Astrocyte (in vitro differentiated cells and primary cell): ENCODE measurements around the gene ATXN7L1. TPM values are rescaled to one million over a fixed set of nuclear protein-coding genes. Genes with fewer than 3 reads are reported as not detected.
A peak's percentile ranks its signal among the peaks of the same experiment; 100 is the strongest.

Experiments used
- DNase-seq: peaks from one replicate; pipeline ENCODE4 v3.0.0-alpha.2; 2010; ENCODE audit warnings: low read depth
- FAIRE-seq: peaks from 2 replicates; lab custom pipeline; 2011; peaks lifted over from hg19 to GRCh38; lab: Jason Lieb, UNC
- H2AFZ ChIP-seq: 2 replicates; pipeline ENCODE4 v1.6.0; 2012; ENCODE audit warnings: low read depth, low read length, inconsistent platforms
- H3K27ac ChIP-seq: 2 replicates; pipeline ENCODE4 v1.5.1; 2011; ENCODE audit warnings: low read depth, low read length, inconsistent platforms
- H3K27me3 ChIP-seq: 2 replicates; pipeline ENCODE4 v1.6.0; 2011; ENCODE audit warnings: low read length, inconsistent platforms; ENCODE audit not compliant: insufficient read depth
- H3K36me3 ChIP-seq: 2 replicates; pipeline ENCODE4 v1.5.1; 2011; ENCODE audit warnings: low read length, inconsistent platforms; ENCODE audit not compliant: insufficient read depth
- H3K4me1 ChIP-seq: 2 replicates; pipeline ENCODE4 v1.5.1; 2011; ENCODE audit warnings: low read length, inconsistent platforms; ENCODE audit not compliant: insufficient read depth
- H3K4me2 ChIP-seq: 2 replicates; pipeline ENCODE4 v1.6.0; 2012; ENCODE audit warnings: low read length, inconsistent platforms
- H3K4me3 ChIP-seq: 2 replicates; pipeline ENCODE4 v1.5.1; 2011; ENCODE audit warnings: low read depth, mild to moderate bottlenecking, low read length, inconsistent platforms; ENCODE audit not compliant: insufficient read depth
- H3K79me2 ChIP-seq: 2 replicates; pipeline ENCODE4 v1.6.0; 2012; ENCODE audit warnings: mild to moderate bottlenecking, low read length, inconsistent platforms; ENCODE audit not compliant: insufficient read depth
- H3K9ac ChIP-seq: 2 replicates; pipeline ENCODE4 v1.6.0; 2012; ENCODE audit warnings: mild to moderate bottlenecking, low read length, inconsistent platforms
- H3K9me3 ChIP-seq: 2 replicates; pipeline ENCODE4 v1.5.1; 2012; ENCODE audit warnings: low read depth, mild to moderate bottlenecking, low read length, inconsistent platforms; ENCODE audit not compliant: insufficient read depth
- H4K20me1 ChIP-seq: 2 replicates; pipeline ENCODE4 v1.6.0; 2012; ENCODE audit warnings: low read length, inconsistent platforms; ENCODE audit not compliant: insufficient read depth
- H3K27ac Mint-ChIP-seq: one replicate; pipeline ENCODE4 v1.8.0; 2021; ENCODE audit warnings: mild to moderate bottlenecking, mixed read lengths; ENCODE audit not compliant: unreplicated experiment
- H3K27me3 Mint-ChIP-seq: one replicate; pipeline ENCODE4 v1.8.0; 2021; ENCODE audit warnings: low read depth, mixed read lengths; ENCODE audit not compliant: unreplicated experiment
- H3K36me3 Mint-ChIP-seq: one replicate; pipeline ENCODE4 v1.8.0; 2021; ENCODE audit warnings: low read depth, mixed read lengths; ENCODE audit not compliant: unreplicated experiment
- H3K4me1 Mint-ChIP-seq: one replicate; pipeline ENCODE4 v1.8.0; 2021; ENCODE audit warnings: low read depth, mixed read lengths; ENCODE audit not compliant: unreplicated experiment
- H3K4me3 Mint-ChIP-seq: one replicate; pipeline ENCODE4 v1.8.0; 2021; ENCODE audit warnings: mild to moderate bottlenecking, moderate library complexity, mixed read lengths; ENCODE audit not compliant: unreplicated experiment
- H3K9me3 Mint-ChIP-seq: one replicate; pipeline ENCODE4 v1.8.0; 2021; ENCODE audit warnings: mild to moderate bottlenecking, mixed read lengths; ENCODE audit not compliant: unreplicated experiment
- EZH2 ChIP-seq: IDR thresholded peaks from 2 replicates; pipeline ENCODE4 v1.6.1; 2012; ENCODE audit warnings: mild to moderate bottlenecking, low read length, inconsistent platforms; ENCODE audit not compliant: insufficient read depth
- total RNA-seq: library from RNA; stranded (reverse); gene quantifications from 2 replicates; pipeline ENCODE4 v1.2.1, GENCODE V29; 2021
- TF ChIP-seq, protein P1 (sequence below): IDR thresholded peaks from 2 replicates; pipeline ENCODE4 v1.5.1; 2011; ENCODE audit warnings: low read depth, mild to moderate bottlenecking, inconsistent platforms, low read length, moderate library complexity; ENCODE audit not compliant: insufficient read depth

ATXN7L1 gene
- total RNA-seq, 1 donor from 2014 or later = 7.6 TPM

DNA sequence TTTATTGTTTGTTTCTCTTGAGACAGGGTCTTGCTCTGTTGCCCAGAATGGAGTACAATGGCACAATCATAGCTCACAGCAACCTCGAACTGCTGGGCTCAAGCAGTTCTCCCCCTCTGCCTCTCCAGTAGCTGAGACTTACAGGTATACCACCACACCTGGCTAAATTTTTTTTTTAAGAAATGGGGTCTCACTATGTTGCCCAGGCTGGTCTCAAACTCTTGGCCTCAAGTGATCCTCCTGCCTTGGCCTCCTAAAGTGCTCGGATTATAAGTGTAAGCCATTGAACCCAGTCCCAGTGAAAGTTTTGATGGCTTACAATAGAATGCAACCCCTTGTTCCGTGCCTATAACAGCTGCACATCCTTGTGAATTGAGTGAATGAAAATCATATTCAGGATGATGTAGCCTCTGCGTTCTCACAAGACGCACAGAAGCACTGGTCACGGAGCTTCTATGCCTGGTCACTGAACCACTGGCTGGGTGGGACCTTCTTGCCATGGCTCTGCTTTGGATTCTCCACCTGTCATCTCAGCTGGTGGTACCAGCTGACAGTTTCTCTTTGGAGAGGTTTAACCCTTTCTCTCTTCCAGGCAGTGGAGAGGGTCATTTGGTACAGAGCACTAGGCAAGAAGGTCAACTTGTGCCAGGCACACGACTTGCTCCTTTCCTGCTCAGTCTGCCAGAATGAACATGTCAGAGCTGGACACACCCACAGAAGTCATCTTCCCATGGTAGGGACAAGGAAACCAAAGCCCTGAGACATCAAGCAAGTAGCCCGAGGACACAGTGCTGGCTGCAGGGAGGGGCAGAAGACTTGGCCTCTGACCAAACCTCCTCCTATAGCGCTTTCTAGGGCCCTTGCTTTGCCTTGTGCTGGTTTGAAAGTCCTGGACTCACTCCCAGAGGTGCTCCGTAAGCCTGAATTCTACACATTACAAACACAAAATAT, 89.6 kb downstream of the ATXN7L1 start:
- no peak overlapping the region for H3K4me3 Mint-ChIP-seq
- H3K9me3 ChIP-seq = no peaks in the 10 kb centered on the region
- no peak overlapping the region for H3K4me2 ChIP-seq
- peaks cover 14% of the 10 kb centered on the region for H3K4me1 ChIP-seq
- no peak overlapping the region for H3K27ac ChIP-seq
- H3K27me3 ChIP-seq = no peaks in the 10 kb centered on the region
- no peaks in the 10 kb centered on the region for H3K79me2 ChIP-seq
- no peaks in the 10 kb centered on the region for H3K36me3 ChIP-seq
- DNase-seq (no peak), FAIRE-seq (no peak)
- no peaks in the 10 kb centered on the region for H3K27me3 Mint-ChIP-seq
- H3K27ac Mint-ChIP-seq = no peak overlapping the region
- H4K20me1 ChIP-seq = peaks cover 6% of the 10 kb centered on the region
- no peak overlapping the region for H2AFZ ChIP-seq
- no peak overlapping the region for H3K9ac ChIP-seq
- no peak overlapping the region for H3K4me3 ChIP-seq
- peaks cover 11% of the 10 kb centered on the region for H3K4me1 Mint-ChIP-seq
- no peaks in the 10 kb centered on the region for H3K9me3 Mint-ChIP-seq
- peaks cover 18% of the 10 kb centered on the region for H3K36me3 Mint-ChIP-seq
- TF ChIP-seq EZH2 = no peak
- TF ChIP-seq, protein P1, sequence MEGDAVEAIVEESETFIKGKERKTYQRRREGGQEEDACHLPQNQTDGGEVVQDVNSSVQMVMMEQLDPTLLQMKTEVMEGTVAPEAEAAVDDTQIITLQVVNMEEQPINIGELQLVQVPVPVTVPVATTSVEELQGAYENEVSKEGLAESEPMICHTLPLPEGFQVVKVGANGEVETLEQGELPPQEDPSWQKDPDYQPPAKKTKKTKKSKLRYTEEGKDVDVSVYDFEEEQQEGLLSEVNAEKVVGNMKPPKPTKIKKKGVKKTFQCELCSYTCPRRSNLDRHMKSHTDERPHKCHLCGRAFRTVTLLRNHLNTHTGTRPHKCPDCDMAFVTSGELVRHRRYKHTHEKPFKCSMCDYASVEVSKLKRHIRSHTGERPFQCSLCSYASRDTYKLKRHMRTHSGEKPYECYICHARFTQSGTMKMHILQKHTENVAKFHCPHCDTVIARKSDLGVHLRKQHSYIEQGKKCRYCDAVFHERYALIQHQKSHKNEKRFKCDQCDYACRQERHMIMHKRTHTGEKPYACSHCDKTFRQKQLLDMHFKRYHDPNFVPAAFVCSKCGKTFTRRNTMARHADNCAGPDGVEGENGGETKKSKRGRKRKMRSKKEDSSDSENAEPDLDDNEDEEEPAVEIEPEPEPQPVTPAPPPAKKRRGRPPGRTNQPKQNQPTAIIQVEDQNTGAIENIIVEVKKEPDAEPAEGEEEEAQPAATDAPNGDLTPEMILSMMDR = no peak

DNA sequence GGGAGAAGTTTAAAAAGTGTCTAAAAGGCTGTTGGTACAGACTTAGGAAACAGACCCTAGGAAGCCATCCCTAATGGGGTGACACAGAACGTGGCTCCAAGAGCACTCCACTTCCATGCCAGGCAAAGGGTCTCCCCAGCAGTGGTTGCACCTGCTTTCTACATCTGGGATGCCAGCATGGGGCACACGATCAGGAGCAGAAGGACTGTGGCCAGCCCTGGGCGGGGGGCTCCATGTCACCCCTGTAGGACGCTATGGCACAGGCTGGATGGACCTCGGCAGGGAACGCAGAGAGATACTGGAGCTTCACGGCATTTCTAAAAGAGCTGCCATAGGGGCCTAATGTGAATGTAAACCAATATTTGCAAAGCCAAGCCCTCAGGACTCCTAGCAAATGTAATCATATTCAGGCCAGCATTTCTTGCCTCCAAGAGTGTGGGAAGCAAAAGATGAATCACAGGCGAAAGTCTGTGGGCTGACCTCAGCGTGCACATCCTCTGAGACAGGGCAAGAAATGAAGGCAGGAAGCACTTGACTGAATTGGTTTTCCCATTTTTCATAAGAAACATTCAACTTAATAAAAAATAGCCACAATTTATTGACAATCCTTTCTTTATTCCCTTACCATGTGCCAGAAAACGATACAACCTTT, 93.9 kb downstream of the ATXN7L1 start:
- H3K9me3 Mint-ChIP-seq = no peaks in the 10 kb centered on the region
- H3K27ac ChIP-seq = peak overlapping the region; percentile 84
- H3K36me3 ChIP-seq = no peaks in the 10 kb centered on the region
- H3K27me3 ChIP-seq = no peaks in the 10 kb centered on the region
- peaks cover 6% of the 10 kb centered on the region for H4K20me1 ChIP-seq
- peak overlapping the region; percentile 62 for H3K9ac ChIP-seq
- no peaks in the 10 kb centered on the region for H3K27me3 Mint-ChIP-seq
- FAIRE-seq (peak; percentile 96), DNase-seq (peak; percentile 89)
- H3K36me3 Mint-ChIP-seq = peaks cover 16% of the 10 kb centered on the region
- H3K4me1 ChIP-seq = peaks cover 17% of the 10 kb centered on the region
- H2AFZ ChIP-seq = peak overlapping the region; percentile 26
- peak overlapping the region; percentile 68 for H3K4me2 ChIP-seq
- H3K4me1 Mint-ChIP-seq = peaks cover 13% of the 10 kb centered on the region
- H3K4me3 Mint-ChIP-seq = peak overlapping the region; percentile 22
- H3K27ac Mint-ChIP-seq = peak overlapping the region; percentile 59
- no peaks in the 10 kb centered on the region for H3K79me2 ChIP-seq
- no peaks in the 10 kb centered on the region for H3K9me3 ChIP-seq
- no peak overlapping the region for H3K4me3 ChIP-seq
- TF ChIP-seq, protein P1 = no peak
- no peak for TF ChIP-seq EZH2
